Keratinocyte (primary cell): Measurements from ENCODE around the gene HOXB4.

ENCODE experiments used
- EZH2 ChIP-seq: IDR thresholded peaks from one replicate; pipeline ENCODE4 v1.6.1; 2012; ENCODE audit warnings: inconsistent platforms, mild to moderate bottlenecking, low read length, moderate library complexity
- TF ChIP-seq, protein P1 (sequence below), 3 experiments: IDR thresholded peaks in 1 of 3; conservative IDR thresholded peaks in 1 of 3; optimal IDR thresholded peaks in 1 of 3; 2 replicates in 2 of 3; 3 replicates in 1 of 3; pipeline versions ENCODE3 to v1.5.1; 2011; ENCODE audit warnings: low read length in 3 of 3, mild to moderate bottlenecking in 3 of 3, moderate library complexity in 2 of 3, control low read depth in 1 of 3, inconsistent platforms in 1 of 3; ENCODE audit not compliant: insufficient read depth in 2 of 3; ENCODE audit errors: extremely low read depth in 1 of 3

DNA sequence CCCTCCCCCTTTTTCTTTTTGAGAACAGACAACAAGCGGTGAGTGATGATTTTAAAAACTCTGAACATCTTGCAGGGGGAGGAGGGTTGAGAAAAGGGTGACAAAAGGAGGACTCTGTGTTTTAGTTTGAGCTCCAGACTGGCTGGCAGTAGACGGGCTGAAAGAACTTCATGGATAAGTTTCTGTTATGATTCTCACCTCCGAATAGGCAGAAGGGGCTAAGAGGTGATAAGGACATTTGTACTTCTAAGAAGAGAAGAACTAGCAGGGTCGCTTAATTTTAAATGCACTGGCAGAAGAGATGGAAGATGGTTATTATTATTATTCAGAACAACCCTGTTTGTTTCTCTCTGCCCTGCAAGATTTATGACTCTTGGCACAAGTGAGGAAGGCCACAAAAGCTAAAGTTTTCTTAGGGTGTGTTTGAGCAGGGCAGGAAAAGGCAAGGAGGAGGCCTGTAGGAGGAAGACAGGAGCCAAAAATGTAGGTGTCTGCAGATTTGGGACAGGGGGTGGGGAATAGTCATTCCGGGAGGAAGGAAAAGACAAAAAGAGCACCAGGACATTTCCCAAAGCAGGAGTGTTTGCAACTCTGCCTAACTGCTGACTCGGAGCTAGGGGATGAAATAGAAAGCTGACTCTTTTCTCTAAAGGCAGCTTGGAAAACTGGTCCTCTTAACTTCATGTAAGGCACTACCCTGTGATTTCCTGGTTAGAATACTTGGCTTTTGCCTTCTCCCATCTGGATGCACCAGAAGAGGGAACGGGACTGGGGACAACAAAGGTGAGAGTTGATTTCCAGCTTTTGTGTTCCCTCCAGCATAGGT is 21.4 kb downstream of the HOXB4 start:
- TF ChIP-seq, protein P1, sequence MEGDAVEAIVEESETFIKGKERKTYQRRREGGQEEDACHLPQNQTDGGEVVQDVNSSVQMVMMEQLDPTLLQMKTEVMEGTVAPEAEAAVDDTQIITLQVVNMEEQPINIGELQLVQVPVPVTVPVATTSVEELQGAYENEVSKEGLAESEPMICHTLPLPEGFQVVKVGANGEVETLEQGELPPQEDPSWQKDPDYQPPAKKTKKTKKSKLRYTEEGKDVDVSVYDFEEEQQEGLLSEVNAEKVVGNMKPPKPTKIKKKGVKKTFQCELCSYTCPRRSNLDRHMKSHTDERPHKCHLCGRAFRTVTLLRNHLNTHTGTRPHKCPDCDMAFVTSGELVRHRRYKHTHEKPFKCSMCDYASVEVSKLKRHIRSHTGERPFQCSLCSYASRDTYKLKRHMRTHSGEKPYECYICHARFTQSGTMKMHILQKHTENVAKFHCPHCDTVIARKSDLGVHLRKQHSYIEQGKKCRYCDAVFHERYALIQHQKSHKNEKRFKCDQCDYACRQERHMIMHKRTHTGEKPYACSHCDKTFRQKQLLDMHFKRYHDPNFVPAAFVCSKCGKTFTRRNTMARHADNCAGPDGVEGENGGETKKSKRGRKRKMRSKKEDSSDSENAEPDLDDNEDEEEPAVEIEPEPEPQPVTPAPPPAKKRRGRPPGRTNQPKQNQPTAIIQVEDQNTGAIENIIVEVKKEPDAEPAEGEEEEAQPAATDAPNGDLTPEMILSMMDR (optimal IDR thresholded peaks at IDR 0.05 in 1 of 3, IDR thresholded peaks at IDR 0.05 in 1 of 3, conservative IDR thresholded peaks at IDR 0.05 in 1 of 3; ENCODE audit: extremely low read depth in 1 of 3, insufficient read depth in 2 of 3, low read length in 3 of 3): no peak
- TF ChIP-seq EZH2: no peak
